Stimulated activated CD8-positive, alpha-beta memory T cell treated with anti-CD3 and anti-CD28 coated beads, Interleukin-12 subunit alpha, Interleukin-12 subunit beta, amount 100 ng/mL, for 1 hour (primary cell): Measurements from ENCODE around the gene TLR5.
A peak's percentile ranks its signal among the peaks of the same experiment; 100 is the strongest.

Experiments
- DNase-seq: peaks from one replicate; pipeline ENCODE4 v3.0.0-alpha.2; 2020; ENCODE audit warnings: low read depth

Gene TLR5

GRCh38 chr1:223110952-223111351 is 32.1 kb downstream of the TLR5 start:
- no peak for DNase-seq

- no peak for DNase-seq
Observed at GRCh38 chr1:223109581-223110026, 33.4 kb downstream of the TLR5 start.

- no peak for DNase-seq
Observed at GRCh38 chr1:223106856-223107255, 36.2 kb downstream of the TLR5 start.

DNA sequence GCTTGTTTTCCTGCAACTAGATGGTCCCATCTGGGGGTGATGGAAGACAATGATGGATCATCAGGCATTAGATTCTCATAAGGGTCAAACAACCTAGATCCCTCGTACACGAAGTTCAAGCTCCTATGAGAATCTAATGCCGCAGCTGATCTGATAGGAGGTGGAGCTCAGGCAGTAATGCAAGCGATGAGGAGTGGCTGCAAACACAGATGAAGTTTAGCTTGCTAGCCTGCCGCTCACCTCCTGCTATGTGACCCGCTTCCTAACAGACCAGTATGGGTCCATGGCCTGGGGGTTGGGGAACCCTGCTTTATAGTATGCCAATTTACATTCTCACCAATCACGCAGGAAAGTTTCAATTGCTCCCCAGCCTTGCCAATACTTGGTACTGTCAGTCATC is 37.5 kb downstream of the TLR5 start:
- DNase-seq = no peak

DNA sequence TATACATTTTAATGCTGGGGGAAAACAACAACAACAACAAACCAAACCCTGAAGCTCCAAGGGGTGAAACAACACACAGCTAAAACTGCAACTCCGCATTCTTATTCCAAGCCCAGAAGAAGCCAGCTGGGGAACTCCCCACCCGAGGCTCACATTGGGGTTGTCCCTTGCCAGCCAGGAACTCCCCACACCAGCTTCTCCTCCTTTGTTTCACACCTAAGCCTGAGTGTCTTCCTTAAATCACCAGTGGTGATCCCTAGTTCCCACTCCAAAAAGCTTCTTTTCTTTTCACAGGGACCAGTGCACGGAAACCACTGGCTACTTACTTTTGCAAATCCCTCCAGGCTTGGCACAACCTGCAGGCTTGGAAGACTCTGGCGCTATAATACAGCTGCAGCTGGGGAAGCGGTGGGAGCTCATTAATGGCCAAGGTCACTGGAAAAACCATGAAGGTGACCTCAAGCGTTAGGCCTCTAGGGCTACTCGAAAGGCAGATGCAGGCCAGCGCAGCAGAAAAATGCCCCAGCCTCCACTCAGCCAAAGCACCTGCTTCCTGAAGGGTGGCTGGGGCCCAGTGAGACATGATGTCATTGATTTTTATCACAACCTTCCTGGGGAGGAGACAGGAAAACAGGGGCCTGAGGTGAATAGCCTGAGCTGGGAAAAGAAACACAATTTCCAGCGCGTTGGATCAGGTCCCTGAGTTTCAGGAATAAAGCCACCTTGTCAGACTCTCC is 40.1 kb downstream of the TLR5 start:
- no peak for DNase-seq

- DNase-seq = no peak
Observed at GRCh38 chr1:223097713-223098112, 45.3 kb downstream of the TLR5 start.

DNA sequence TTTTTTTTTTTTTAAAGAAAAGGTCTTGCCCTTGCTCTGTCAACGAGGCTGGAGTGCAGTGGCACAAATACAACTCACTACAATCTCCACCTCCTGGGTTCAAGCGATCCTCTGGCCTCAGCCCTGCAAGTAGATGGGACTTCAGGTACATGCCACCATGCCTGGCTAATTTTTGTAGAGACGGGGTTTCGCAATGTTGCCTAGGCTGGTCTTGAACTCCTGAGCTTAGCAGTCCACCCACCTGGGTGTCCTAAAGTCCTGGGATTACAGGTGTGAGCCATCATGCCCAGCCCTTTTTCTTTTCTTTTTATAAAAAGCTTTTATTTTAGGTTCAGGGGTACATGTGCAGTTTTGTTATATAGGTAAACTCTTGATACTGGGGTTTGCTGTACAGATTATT is 47.2 kb downstream of the TLR5 start:
- no peak for DNase-seq

DNA sequence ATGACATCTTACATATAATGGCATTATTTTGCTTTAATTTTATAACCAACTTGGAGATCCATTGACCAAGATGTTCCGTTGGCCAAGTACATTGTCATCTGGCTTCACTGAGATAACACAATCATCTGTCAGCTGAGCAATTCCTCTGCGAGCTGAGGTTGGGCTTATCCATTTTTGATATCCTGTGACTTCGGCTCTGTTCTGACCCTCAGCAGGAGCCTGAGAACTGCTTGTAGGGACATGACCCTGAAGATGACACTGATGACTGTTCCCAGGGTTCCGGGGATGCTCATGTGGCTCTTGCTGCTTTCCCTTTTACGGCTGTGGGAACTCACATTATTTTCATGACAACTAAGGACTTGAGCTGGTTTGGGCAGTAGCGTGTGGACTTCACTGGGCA is 51.2 kb downstream of the TLR5 start:
- no peak for DNase-seq

- DNase-seq = no peak
Observed at GRCh38 chr1:223089250-223089649, 53.8 kb downstream of the TLR5 start.

- no peak for DNase-seq
Observed at GRCh38 chr1:223088713-223089240, 54.3 kb downstream of the TLR5 start.

DNA sequence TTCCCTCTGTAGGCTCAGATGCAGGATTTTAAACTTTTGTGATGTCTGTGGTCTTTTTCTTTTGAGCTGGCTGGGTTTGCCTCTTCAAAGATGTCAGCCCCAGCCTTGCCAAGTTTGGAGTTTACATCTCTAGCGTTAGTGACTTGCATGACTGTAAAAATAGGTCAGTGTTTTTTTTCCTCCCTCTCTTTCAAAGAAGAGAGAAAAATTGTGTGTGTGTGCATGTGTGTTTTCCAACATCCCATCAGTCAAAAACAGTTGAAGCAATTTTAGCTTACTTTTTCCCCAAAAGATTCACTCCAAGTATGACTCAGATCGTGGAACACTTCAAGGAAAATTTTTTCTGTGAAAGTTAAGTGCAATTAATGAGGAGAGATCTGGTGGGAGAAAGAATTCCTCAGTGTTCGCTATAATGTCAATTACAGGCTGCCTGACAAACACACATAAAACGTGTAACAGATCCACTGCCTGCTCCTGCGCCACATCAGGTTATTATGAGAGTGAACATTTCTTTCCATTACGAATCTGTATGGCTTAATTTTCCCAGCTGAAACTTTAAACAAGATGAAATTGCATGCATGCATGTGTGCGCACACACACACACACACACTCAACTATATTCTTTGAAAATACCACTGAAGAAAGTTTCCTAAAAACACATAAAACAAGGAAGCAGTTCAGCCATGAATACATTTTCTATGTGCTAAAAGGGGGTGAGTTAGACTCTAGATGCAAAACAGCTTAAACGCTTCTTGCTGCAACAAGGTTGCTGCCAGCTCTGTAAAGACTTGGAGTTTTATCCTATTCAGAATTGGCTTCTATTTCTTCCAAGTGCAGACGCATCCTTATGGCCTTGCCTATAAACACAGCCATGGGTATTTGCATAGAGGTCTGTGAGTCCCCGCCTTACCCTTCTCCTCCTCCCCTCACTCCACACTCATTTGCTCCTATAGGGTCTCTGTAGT is 55.5 kb downstream of the TLR5 start:
- no peak for DNase-seq

DNA sequence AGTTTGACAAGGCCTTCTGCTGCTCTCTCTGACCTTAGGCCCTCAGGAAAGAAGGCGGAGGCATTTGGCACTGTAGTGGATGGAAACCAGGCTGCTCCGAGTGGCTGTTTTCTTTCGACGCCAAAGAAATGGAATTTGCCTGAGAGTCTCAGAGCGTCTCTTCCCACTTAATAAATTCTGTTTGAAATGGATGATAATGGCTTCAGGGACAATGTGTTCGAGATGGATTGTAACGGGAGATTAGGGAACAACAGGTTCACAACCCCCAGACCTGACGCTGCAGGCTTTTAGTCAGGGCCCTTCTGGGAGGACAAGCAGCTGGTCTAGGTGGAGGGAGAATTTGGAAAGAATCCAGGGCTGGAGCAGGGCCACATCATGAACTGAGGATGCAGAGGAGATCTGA is 58.6 kb downstream of the TLR5 start:
- DNase-seq = no peak

DNA sequence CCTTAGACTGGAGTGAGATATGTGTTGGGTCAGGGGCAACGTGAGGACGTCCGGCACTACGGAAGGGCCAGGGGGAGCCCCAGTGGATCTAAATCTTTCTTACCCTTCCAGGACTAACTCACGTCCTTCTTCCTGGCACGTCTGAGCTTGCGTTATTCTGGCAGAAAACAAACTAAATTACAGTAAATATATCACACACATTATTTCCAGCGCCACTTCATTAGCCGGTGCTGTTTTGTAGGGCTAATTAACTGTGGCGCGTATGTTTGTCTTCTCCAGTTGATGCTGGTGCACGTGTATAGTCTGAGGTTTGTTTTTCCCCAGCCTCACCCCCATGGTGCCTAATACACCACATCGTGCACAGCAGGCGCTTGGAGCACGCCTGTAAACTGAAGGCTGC is 59.2 kb downstream of the TLR5 start:
- no peak for DNase-seq

- DNase-seq = no peak
Observed at GRCh38 chr1:223082914-223083313, 60.1 kb downstream of the TLR5 start.

DNA sequence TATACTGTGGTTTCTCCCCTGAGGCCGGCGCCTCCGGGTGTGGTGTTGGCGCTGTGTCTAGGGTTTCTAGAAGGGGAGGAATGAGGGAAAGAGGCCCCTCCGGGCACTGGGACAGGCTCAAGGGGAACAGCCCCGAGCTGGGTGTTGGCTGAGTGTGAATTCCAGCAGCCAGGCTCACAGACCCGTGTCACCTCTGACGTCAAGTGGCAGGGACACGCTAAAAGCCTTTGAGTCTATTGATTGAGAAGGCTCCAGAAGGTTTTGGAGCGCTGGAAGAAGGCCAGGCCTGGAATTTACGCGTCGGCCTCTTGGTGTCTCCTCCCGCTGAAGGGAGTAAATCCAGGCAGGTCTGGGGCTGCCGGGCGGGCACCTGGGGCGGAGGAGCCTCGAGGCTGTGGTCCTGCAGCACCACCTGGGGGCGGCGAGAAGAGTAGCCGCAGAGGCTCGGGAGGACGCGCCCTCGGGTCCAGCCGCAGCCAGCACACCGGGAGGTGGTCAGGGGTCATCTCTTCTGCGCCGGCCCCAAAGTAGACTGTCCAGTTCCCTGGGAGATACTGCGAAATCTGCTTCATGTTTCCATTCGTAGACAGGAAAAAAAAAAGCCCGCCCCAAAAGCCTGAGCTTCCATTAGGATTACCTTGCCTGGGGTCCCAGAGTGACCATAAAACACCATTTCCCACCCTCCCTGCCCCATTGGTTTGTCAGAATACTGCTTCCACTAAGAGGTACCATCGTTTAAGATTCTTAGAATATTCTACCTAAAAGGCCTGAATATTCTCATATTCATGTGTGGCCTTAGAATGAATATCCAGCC is 61.7 kb downstream of the TLR5 start:
- peak; percentile 52 for DNase-seq

DNA sequence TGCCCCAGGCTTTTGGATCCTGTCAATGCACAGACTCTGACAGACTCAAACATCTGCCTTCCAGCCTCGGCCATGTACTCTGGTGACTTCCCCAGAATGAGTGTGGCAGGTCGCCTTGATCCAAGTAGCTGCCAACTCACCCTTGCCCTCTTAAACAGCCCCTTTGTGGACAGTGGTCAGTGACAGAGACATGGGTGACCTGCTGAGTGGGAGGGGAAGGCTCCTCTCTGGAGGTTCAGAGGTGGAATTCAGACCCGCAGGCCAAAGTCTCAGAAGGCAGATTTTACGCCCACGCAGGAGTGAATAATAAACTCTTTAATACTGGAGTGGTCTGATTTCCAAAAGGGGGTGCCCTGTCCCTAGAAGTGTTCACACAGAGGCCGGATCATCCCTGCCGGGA is 63.5 kb downstream of the TLR5 start:
- no peak for DNase-seq

- no peak for DNase-seq
Observed at GRCh38 chr1:223077247-223077833, 65.7 kb downstream of the TLR5 start.

- DNase-seq = no peak
Observed at GRCh38 chr1:223076362-223076761, 66.7 kb downstream of the TLR5 start.

GRCh38 chr1:223075834-223076233 is 67.2 kb downstream of the TLR5 start:
- no peak for DNase-seq

- DNase-seq = no peak
Observed at GRCh38 chr1:223074445-223075300, 68.4 kb downstream of the TLR5 start.
